ENCODE data around the gene RMI1.

- no peak for TF ChIP-seq ZNF645 (tag by site-specific recombination; IDR thresholded peaks at IDR 0.05)
- no peak for TF ChIP-seq ZNF747 (tag by site-specific recombination; IDR thresholded peaks at IDR 0.05)
- no peak for TF ChIP-seq ZNF16 (tag by site-specific recombination; IDR thresholded peaks at IDR 0.05; ENCODE audit: low read depth)
- no peak for TF ChIP-seq SCRT2 (tag by site-specific recombination; IDR thresholded peaks at IDR 0.05)
- peak; percentile 77 for TF ChIP-seq CTCF (tag by site-specific recombination; IDR thresholded peaks at IDR 0.05)
- no peak for TF ChIP-seq ZNF560 (tag by site-specific recombination; IDR thresholded peaks at IDR 0.05; ENCODE audit: borderline replicate concordance)
These were observed at the start of gene RMI1 for GRCh38 chr9:83980395-83981125.

Data from HEK293 (cell line).